NB4 (cell line): Measurements from ENCODE around the gene CTDP1.

Experiments
- CTCF ChIP-seq: IDR thresholded peaks from one replicate; pipeline ENCODE4 v1.5.1; 2012; ENCODE audit warnings: low read depth, low read length
- MYC ChIP-seq: IDR thresholded peaks from 2 replicates; pipeline ENCODE4 v1.6.1; 2011; ENCODE audit warnings: low read depth, low read length
- POLR2A ChIP-seq: IDR thresholded peaks from 2 replicates; pipeline ENCODE4 v1.6.1; 2011; ENCODE audit warnings: mild to moderate bottlenecking; ENCODE audit not compliant: insufficient read length; ENCODE audit errors: extremely low read depth

- no peak for TF ChIP-seq CTCF
- TF ChIP-seq MYC: no peak
- TF ChIP-seq POLR2A: no peak
Measured at GRCh38 chr18:79760881-79761280, 81.3 kb downstream of the CTDP1 start.
